ENCODE measurements around the gene CLEC16A. TPM values are rescaled to one million over a fixed set of nuclear protein-coding genes. Genes with fewer than 3 reads are reported as not detected.

The CLEC16A gene
- total RNA-seq, 2 experiments from 2014 or later: 30.9 to 35.1 TPM

DNA sequence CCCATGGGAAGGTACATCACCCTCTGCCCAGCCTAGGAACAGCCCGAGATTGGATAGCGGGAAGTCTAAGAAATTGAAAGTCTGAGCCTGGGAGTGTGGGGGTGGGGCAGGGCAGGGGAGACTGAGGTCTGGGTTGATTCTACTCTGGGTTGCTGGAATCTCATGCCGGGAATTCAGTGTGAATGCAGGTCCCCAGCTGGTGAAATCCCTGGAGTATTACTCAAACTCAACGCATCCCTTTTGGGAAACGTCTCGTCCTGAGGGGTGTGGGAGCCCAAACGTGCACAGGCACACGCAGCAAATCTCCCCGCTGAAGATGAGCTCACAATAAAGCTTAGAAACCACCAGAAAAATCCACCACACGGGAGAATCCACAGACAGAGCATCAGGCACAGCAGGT, 256.2 kb downstream of the CLEC16A start:
- DNase-seq: no peak
- POLR2A ChIA-PET: no interaction called here
- Mint-ChIP-seq H3K27me3 (no peaks in the 10 kb centered on the region), H3K9me3 (no peaks in the 10 kb centered on the region), H3K4me3 (no peak overlapping the region), H3K27ac (no peak overlapping the region), H3K36me3 (ENCODE audit: low read depth) (no peaks in the 10 kb centered on the region), H3K4me1 (peaks cover 59% of the 10 kb centered on the region)
- CTCF ChIA-PET: interaction anchor here (1.5 to 3.6 kb wide), 2 partner anchors 11 to 17 kb away, joined by 5 to 15 read pairs; no protein-coding TSS in a partner anchor

DNA sequence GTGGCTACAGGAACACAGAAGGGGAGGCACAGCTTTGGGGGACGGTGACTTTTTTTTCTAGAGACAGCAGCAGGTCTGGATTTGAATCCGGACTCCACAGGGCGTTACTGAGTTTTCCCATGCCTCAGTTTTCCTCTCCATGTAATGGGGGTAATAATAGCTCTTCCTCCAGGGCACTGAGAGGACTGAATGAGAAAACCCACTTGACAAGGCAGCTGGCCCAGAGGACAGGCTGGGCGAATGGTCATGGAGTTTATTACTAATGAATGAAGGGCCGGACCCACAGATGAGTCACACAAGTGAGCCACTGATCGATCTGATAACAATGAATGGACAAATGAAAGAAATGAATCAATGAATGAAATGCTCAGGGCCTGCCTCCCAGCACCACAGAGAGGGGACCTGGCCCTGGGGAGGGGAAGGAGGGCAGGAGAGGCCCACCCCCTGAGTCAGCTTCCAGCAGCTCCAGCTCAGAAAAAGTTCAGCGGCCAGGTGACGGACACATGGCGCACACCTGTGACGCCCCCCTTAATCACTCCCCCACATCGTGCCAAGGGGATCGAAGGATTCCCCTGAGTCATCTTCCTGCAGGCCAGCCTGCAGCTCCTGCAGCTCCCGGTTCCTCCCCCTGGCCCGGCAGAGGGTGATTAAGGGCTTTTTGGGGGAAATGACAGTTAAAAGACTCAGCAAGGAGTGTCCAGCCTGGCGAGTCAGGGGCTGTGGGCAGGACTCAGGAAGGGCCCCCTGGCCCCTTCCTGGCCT, 257.3 kb downstream of the CLEC16A start:
- Mint-ChIP-seq H3K9me3 (no peaks in the 10 kb centered on the region), H3K27ac (no peak overlapping the region), H3K27me3 (no peaks in the 10 kb centered on the region), H3K4me3 (no peak overlapping the region), H3K36me3 (ENCODE audit: low read depth) (no peaks in the 10 kb centered on the region), H3K4me1 (peaks cover 58% of the 10 kb centered on the region)
- POLR2A ChIA-PET: no interaction called here
- CTCF ChIA-PET: interaction anchor here (1.5 to 3.6 kb wide), 2 partner anchors 12 to 16 kb away, joined by 5 to 15 read pairs; no protein-coding TSS in a partner anchor
- DNase-seq: no peak

DNA sequence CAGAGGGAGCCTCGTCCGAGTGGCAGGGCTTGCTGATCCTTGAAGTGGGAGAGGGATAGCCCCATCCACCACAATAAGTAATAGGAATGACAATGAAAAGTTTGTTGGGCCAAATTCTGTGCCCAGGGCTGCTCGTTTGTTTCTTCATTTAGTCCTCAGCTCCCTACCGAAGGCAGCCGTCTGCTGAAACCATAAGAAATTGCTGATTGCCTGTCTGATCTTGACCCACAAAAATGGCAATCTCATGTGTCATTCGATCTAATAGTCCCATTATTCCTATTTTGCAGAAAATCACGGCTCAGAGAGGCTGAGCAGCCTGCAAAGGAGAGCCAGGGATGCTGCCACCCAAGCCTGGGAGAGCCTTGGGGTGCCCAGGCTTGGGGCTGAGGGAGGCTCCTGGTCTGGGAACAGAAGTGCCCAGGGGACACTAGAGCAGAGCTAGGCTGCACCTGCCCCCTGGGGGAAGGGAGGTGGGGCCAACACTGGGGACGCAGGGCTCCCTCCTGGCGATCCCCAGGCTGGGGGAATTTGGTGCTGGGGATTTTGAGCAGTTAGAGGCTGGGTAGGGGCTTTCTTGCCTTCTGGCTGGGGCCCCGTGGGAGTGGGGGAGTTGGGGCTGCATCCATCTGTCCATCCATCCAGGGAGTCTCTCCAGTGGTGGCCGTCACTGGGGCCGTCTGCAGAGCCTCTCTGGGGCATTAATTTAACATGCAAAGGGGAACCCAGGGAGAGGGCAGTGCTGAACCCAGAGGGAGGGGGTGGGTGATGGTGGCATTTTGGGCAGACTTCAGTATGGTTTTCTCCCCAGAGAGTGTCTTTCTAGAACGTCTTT, 258.1 kb downstream of the CLEC16A start:
- peaks cover 61% of the 10 kb centered on the region for H3K4me1 Mint-ChIP-seq
- H3K4me3 Mint-ChIP-seq: no peak overlapping the region
- no peaks in the 10 kb centered on the region for H3K27me3 Mint-ChIP-seq
- peaks cover 3% of the 10 kb centered on the region for H3K9me3 Mint-ChIP-seq
- POLR2A ChIA-PET: no interaction called here
- CTCF ChIA-PET: interaction anchor here (3.6 kb wide), 1 partner anchor 15 kb away, joined by 15 read pairs; no protein-coding TSS in a partner anchor
- H3K27ac Mint-ChIP-seq: no peak overlapping the region
- DNase-seq: no peak
- peaks cover 3% of the 10 kb centered on the region for H3K36me3 Mint-ChIP-seq (ENCODE audit: low read depth)

DNA sequence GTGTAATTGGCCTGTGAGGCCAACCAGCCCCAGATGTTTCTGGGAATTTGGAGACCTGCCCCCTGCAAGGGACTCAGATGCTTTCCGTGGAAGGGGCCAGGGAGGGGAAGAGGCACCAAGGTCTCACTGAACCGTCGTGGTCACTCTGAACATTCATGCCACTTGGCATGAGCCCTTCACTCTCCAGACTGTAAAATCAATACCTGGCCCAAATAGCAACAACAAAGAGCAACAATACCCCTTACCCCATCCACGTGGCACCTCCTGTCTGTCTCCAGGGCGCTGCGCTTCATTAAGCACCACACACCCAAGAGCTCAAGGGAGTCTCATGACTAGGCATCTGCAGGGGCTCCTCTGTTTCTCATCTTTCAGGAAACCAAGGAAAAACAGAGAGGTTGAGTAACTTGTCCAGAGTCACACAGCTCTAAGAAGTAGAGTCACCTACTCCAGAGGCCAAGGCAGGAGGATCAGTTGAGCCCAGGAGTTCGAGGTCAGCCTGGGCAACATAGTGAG, 258.8 kb downstream of the CLEC16A start:
- H3K36me3 Mint-ChIP-seq (ENCODE audit: low read depth): peaks cover 6% of the 10 kb centered on the region
- ChIA-PET POLR2A (no interaction called here), CTCF (interaction anchor here (0.8 kb wide), 1 partner anchor 18 kb away, joined by 4 read pairs; no protein-coding TSS in a partner anchor)
- no peak overlapping the region for H3K4me3 Mint-ChIP-seq
- no peaks in the 10 kb centered on the region for H3K27me3 Mint-ChIP-seq
- no peak for DNase-seq
- H3K9me3 Mint-ChIP-seq: peaks cover 7% of the 10 kb centered on the region
- H3K27ac Mint-ChIP-seq: no peak overlapping the region
- H3K4me1 Mint-ChIP-seq: peaks cover 56% of the 10 kb centered on the region

DNA sequence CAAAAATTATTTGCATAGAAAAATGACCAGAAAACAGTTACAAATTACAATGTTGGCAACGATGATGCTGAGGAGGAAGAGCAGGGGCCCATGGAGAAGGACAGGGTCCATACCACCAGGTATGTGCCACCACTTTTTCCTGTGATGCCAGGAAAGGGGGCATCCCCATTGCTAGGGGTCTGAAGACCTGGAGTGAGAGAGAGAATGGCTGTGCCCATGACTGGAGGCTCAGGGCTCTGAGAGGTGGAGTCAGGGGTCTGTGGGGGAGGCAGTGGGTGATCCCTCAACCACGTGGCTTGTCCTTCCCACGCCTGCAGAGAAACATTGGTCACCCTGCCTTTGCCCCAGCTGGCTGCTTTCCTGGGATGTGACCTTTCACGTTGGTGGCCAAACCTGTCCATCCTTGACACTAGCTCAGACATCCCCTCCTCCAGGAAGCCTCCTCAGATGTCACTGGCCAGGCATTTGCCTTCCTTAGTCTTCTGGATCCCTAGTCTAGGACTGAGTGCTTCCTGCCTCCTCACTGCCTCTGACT, 260.2 kb downstream of the CLEC16A start:
- ChIA-PET CTCF (interaction anchor here (0.6 to 3.2 kb wide), 8 partner anchors 9 to 45 kb away, joined by 3 to 14 read pairs (median 4); no protein-coding TSS in a partner anchor), POLR2A (no interaction called here)
- H3K27me3 Mint-ChIP-seq: no peaks in the 10 kb centered on the region
- peaks cover 11% of the 10 kb centered on the region for H3K9me3 Mint-ChIP-seq
- peak overlapping the region; percentile 37 for H3K27ac Mint-ChIP-seq
- DNase-seq: no peak
- H3K4me1 Mint-ChIP-seq: peaks cover 46% of the 10 kb centered on the region
- H3K36me3 Mint-ChIP-seq (ENCODE audit: low read depth): peaks cover 9% of the 10 kb centered on the region
- H3K4me3 Mint-ChIP-seq: no peak overlapping the region

DNA sequence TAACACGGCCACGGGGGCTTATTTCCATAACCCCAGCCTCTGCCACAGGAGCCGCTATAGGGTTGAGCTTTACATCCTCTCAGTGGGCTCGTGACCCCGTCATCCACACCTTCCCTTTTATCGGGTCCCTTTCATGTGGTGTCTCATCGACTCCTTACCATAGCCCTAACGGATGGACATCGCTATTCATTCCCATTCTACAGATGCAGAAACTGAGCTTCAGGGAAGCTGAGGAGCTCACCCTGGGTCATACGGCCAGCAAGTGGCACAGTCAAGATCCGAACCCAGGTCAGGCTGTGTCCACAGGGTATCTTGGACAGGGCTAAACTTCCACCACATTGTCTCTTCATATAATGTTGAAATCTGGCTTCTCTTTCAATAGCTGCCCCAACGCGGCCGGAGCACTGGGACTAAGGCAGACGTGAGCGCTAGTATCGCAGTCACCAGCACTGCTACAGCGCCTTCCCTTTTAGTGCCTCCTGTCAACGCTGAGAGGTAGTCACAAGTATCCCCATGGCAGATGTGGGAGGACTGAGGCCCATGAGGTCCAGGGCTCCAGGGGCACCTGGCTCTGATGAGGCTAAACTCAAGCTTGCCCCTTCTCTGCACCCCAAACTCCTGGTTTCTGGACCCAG, 260.8 kb downstream of the CLEC16A start:
- ChIA-PET CTCF (interaction anchor here (0.6 to 3.2 kb wide), 12 partner anchors 9 to 105 kb away, joined by 3 to 14 read pairs (median 4); partner anchors contain the start of gene SOCS1), POLR2A (interaction anchor here (1.3 kb wide), 1 partner anchor 20 kb away, joined by 6 read pairs; no protein-coding TSS in a partner anchor)
- no peak overlapping the region for H3K4me3 Mint-ChIP-seq
- peaks cover 11% of the 10 kb centered on the region for H3K9me3 Mint-ChIP-seq
- no peak for DNase-seq
- H3K4me1 Mint-ChIP-seq: peaks cover 46% of the 10 kb centered on the region
- H3K27ac Mint-ChIP-seq: peak overlapping the region; percentile 37
- H3K27me3 Mint-ChIP-seq: no peaks in the 10 kb centered on the region
- H3K36me3 Mint-ChIP-seq (ENCODE audit: low read depth): peaks cover 9% of the 10 kb centered on the region

DNA sequence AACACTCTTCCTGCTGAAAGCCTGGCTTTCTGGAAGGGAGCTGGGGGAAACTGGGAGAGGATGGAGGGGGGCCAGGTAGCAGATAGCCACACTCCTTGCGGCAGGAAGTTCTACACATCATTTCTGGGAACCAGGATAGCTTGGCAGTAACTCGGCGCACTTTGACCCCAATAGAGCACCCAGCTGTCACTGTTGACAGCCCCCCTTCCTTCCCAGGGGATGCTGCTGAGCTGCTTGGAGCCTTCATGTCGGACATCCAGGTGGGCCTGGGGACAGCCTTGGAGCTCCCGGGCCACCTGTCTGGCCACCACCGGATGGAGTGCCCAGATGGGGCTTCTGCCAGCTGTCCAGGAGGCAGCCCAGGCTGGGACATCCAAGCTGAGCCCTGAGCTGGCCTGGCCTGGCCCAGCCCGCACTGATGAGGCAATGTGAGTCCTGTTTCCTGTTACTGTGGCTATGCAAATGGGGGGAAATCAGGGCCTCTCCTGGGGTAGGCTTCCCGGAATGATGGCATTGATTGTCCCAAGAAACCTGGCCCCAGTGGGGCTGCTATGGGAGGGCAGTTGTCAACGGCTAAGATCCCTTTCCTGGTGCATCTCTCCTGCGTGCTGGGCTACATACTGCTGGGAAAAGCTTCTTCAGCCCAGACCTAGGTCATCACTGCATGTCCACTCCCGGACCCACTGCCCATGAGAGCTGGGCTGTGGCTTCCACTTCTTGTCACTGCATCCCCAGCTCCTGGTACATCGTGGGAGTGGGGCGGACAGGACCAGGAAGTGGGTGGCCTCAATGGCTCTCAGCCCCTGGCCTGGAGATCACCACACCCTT, 261.6 kb downstream of the CLEC16A start:
- Mint-ChIP-seq H3K27ac (peak overlapping the region; percentile 83), H3K4me1 (peaks cover 42% of the 10 kb centered on the region), H3K4me3 (no peak overlapping the region), H3K9me3 (peaks cover 11% of the 10 kb centered on the region), H3K27me3 (no peaks in the 10 kb centered on the region), H3K36me3 (ENCODE audit: low read depth) (peaks cover 9% of the 10 kb centered on the region)
- POLR2A ChIA-PET: interaction anchor here (1.3 kb wide), 1 partner anchor 19 kb away, joined by 6 read pairs; no protein-coding TSS in a partner anchor
- CTCF ChIA-PET: interaction anchor here (0.6 to 3.2 kb wide), 12 partner anchors 10 to 106 kb away, joined by 3 to 14 read pairs (median 4); partner anchors contain the start of gene SOCS1
- no peak for DNase-seq

DNA sequence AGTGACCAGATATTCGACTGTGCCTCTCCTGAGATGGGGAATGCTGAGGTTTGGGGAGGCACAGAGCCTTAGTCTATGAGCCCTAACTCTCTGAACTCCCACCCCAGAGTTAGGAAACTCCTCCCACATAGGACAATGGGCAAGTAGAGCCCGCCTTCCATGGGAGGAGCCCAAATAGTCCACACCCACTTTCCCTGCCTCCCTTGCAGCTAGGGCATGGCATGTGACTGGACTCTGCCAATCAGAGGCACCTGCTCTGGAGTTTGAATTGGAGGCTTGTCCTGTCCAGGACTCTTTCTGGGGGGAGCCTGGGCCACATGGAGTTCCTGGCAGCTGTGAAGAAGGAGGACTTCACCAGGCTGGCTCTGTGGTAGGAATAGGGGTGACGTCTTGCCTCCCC, 263.3 kb downstream of the CLEC16A start:
- peaks cover 9% of the 10 kb centered on the region for H3K36me3 Mint-ChIP-seq (ENCODE audit: low read depth)
- POLR2A ChIA-PET: no interaction called here
- peaks cover 33% of the 10 kb centered on the region for H3K4me1 Mint-ChIP-seq
- H3K27me3 Mint-ChIP-seq: no peaks in the 10 kb centered on the region
- peak overlapping the region; percentile 36 for H3K27ac Mint-ChIP-seq
- no peak for DNase-seq
- CTCF ChIA-PET: interaction anchor here (0.6 to 3.2 kb wide), 3 partner anchors 11 to 31 kb away, joined by 4 to 14 read pairs (median 14); no protein-coding TSS in a partner anchor
- H3K4me3 Mint-ChIP-seq: no peak overlapping the region
- peaks cover 11% of the 10 kb centered on the region for H3K9me3 Mint-ChIP-seq

DNA sequence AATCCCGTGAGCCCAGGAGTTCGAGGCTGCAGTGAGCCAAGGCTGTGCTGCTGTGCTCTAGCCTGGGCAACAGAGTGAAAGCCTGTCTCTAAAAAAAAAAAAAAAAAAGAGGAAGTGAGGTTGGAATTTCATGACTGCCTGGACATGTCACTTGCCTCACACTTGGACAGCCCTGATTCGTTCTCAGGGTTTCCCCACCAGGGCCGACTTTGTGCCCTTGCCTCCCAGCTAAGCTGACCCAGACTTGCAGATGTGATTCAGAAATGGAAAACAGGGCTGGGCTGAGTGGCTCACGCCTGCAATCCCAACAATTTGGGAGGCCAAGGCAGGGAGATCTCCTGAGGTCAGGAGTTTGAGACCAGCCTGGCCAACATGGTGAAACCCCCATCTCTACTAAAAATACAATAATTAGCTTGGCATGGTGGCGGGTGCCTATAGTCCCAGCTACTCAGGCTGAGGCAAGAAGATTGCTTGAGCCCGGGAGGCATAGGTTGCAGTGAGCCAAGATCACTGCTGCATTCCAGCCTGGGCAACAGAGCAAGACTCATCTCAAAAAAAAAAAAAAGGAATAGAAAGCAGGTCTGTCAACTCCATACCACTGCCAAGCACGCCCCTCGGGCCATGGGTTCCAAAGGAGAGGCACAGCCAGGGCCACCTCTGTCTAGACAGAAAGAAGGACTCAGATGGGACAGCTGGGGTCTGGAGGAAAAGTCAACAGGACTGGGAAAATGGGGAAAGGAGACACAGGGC, 264.7 kb downstream of the CLEC16A start:
- ChIA-PET CTCF (interaction anchor here (0.6 to 3.0 kb wide), 6 partner anchors 9 to 245 kb away, joined by 3 to 14 read pairs (median 4); no protein-coding TSS in a partner anchor), POLR2A (no interaction called here)
- no peaks in the 10 kb centered on the region for H3K27me3 Mint-ChIP-seq
- H3K9me3 Mint-ChIP-seq: peaks cover 11% of the 10 kb centered on the region
- H3K36me3 Mint-ChIP-seq (ENCODE audit: low read depth): peaks cover 9% of the 10 kb centered on the region
- DNase-seq: no peak
- no peak overlapping the region for H3K4me3 Mint-ChIP-seq
- no peak overlapping the region for H3K27ac Mint-ChIP-seq
- peaks cover 28% of the 10 kb centered on the region for H3K4me1 Mint-ChIP-seq

DNA sequence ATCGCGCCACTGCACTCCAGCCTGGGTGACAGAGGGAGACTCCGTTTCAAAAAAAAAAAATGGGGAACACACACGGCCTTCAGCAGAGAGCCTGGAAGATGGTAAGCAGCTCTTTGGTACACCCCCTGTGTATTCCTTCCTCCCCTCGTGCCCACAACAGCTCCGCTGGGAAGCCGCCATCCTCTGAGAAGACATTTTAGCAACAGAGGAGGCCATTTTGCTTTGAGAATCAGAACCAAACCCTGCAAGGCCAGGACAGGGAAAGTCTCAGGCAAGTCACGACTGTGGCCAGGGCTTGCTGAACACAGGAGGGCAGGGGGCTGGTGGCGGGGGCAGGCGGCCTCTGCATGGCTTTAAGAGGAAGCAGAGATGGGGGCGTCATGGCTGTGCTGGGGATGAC, 265.9 kb downstream of the CLEC16A start:
- no peaks in the 10 kb centered on the region for H3K27me3 Mint-ChIP-seq
- peaks cover 11% of the 10 kb centered on the region for H3K9me3 Mint-ChIP-seq
- peaks cover 9% of the 10 kb centered on the region for H3K36me3 Mint-ChIP-seq (ENCODE audit: low read depth)
- ChIA-PET POLR2A (no interaction called here), CTCF (interaction anchor here (0.6 to 3.0 kb wide), 3 partner anchors 8 to 23 kb away, joined by 3 to 14 read pairs (median 4); no protein-coding TSS in a partner anchor)
- H3K4me1 Mint-ChIP-seq: peaks cover 24% of the 10 kb centered on the region
- no peak overlapping the region for H3K4me3 Mint-ChIP-seq
- H3K27ac Mint-ChIP-seq: no peak overlapping the region
- no peak for DNase-seq

All from activated CD4-positive, alpha-beta T cell treated with anti-CD3 and anti-CD28 coated beads, Interleukin-2, amount 10 ng/mL, durations not matched to agents 7 days and 5 days (primary cell).